GM12874 (cell line): ENCODE measurements around the gene C1orf21.

Experiments
- CTCF ChIP-seq: IDR thresholded peaks from 2 replicates; pipeline ENCODE4 v1.5.1; 2011; ENCODE audit warnings: low read depth, mild to moderate bottlenecking, control low read depth, low read length, moderate library complexity; ENCODE audit not compliant: insufficient read depth

Gene C1orf21

GRCh38 chr1:184425449-184426277 lies 38.8 kb downstream of the C1orf21 start:
- TF ChIP-seq CTCF, result no peak

GRCh38 chr1:184426278-184426674 lies 39.4 kb downstream of the C1orf21 start:
- no peak for TF ChIP-seq CTCF

GRCh38 chr1:184427722-184428121 lies 40.9 kb downstream of the C1orf21 start:
- TF ChIP-seq CTCF, result no peak

- no peak for TF ChIP-seq CTCF
Observed at GRCh38 chr1:184428604-184429003, 41.8 kb downstream of the C1orf21 start.

- no peak for TF ChIP-seq CTCF
Observed at GRCh38 chr1:184429335-184429734, 42.5 kb downstream of the C1orf21 start.

GRCh38 chr1:184433956-184434502 lies 47.2 kb downstream of the C1orf21 start:
- TF ChIP-seq CTCF, result no peak

GRCh38 chr1:184437291-184437690 lies 50.5 kb downstream of the C1orf21 start:
- TF ChIP-seq CTCF, result no peak
